ENCODE measurements around the gene USP44. TPM values are rescaled to one million over a fixed set of nuclear protein-coding genes. Genes with fewer than 3 reads are reported as not detected.
"Not testable (repeated sequence)": the region's sequence is repeated elsewhere in the genome, so short reads cannot be mapped to it uniquely, and the experiment has no call there.

USP44 gene
- total RNA-seq, 2 donors from 2014 or later = 0.59 to 1.8 TPM

DNA sequence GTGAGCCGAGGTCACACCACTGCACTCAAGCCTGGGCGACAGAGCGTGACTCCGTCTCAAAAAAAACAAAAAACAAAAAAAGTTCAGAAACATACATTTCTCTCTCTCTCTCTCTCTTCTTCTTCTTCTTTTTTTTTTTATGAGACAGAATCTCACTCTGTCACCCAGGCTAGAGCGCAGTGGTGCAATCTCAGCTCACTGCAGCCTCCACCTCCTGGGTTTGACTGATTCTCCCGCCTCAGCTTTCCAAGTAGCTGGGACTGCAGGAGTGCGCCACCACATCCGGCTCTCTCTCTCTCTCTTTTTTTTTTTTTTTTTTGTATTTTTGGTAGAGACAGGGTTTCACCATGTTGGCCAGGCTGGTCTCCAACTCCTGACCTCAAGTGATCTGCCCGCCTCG lies 16.8 kb upstream of the USP44 start:
- not testable (repeated sequence) for H3K27ac Mint-ChIP-seq

DNA sequence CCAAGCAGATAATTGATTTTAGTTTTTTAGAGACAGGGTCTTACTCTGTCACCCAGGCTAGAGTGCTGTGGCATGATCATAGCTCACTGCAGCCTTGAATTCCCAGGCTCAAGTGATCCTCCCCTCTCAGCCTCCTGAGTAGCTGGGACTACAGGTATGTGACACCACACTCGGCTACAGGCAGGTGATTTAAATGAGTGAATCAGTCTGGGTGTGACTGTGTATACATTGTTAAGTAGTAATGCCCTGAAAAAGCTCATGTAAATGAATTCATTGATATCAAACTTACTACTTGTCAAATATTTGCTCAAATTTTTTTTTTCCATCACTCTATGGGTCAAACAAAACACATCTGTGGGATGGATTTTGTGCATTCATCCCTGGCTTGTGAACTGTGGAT lies 6.3 kb upstream of the USP44 start:
- no peak for DNase-seq (ENCODE audit: low spot score)
- H3K9me3 Mint-ChIP-seq = no peaks in the 10 kb centered on the region
- H3K27me3 Mint-ChIP-seq = peaks cover 7% of the 10 kb centered on the region in 2 donors
- H3K4me1 Mint-ChIP-seq (ENCODE audit: low read depth in 2 of 2) = peaks cover 0 to 5% of the 10 kb centered on the region in 2 donors
- H3K4me3 Mint-ChIP-seq = no peak overlapping the region
- no peak for ATAC-seq
- H3K36me3 Mint-ChIP-seq = no peaks in the 10 kb centered on the region
- no peak overlapping the region for H3K27ac Mint-ChIP-seq

More for the DNA sequence above, 16.8 kb upstream of the USP44 start:
- H3K36me3 Mint-ChIP-seq; H3K9me3 Mint-ChIP-seq; H3K4me1 Mint-ChIP-seq (ENCODE audit: low read depth in 2 of 2); ATAC-seq; H3K4me3 Mint-ChIP-seq; DNase-seq (ENCODE audit: low spot score): not testable (repeated sequence)
- peaks cover 6 to 10% of the 10 kb centered on the region in 2 donors for H3K27me3 Mint-ChIP-seq

DNA sequence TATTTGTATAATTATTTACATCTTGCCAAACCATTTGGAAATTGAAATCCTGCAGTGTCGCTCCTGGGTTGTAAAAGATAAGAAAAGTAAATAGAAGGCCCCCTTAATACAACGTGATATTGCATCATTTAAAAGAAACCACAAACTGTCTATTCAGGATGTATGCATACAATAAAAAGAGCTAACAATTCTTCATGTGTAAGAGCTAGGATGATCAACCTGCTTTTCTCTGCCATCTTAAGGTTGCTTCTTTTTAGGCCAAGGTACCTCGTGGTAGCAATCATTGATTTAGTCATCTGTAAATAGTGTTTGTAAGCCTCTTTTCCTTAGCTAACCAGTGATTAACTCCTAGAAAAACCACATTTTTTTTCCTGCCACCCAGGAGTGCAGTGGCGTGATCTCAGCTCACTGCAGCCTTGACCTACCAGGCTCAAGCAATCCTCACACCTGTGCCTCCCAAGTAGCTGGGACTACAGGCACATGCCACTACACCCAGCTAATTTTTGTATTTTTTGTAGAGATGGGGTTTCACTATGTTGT lies 3.3 kb upstream of the USP44 start:
- H3K4me1 Mint-ChIP-seq (ENCODE audit: low read depth in 2 of 2) = peaks cover 1 to 5% of the 10 kb centered on the region in 2 donors
- ATAC-seq (no peak), DNase-seq (ENCODE audit: low spot score) (no peak)
- H3K27ac Mint-ChIP-seq = no peak overlapping the region
- H3K27me3 Mint-ChIP-seq = peaks cover 12% of the 10 kb centered on the region in 2 donors
- H3K36me3 Mint-ChIP-seq = no peaks in the 10 kb centered on the region
- no peak overlapping the region for H3K4me3 Mint-ChIP-seq
- no peaks in the 10 kb centered on the region for H3K9me3 Mint-ChIP-seq

GRCh38 chr12:95553197-95553943 lies 2.1 kb upstream of the USP44 start:
- no peak for DNase-seq (ENCODE audit: low spot score)
- H3K36me3 Mint-ChIP-seq = no peaks in the 10 kb centered on the region
- no peak overlapping the region for H3K4me3 Mint-ChIP-seq
- H3K27me3 Mint-ChIP-seq = peaks cover 11 to 12% of the 10 kb centered on the region in 2 donors
- no peaks in the 10 kb centered on the region for H3K9me3 Mint-ChIP-seq
- peaks cover 3 to 5% of the 10 kb centered on the region in 2 donors for H3K4me1 Mint-ChIP-seq (ENCODE audit: low read depth in 2 of 2)
- H3K27ac Mint-ChIP-seq = no peak overlapping the region
- ATAC-seq = no peak

GRCh38 chr12:95551913-95552516 lies 739 bp upstream of the USP44 start:
- Mint-ChIP-seq H3K4me1 (ENCODE audit: low read depth in 2 of 2) (peaks cover 13 to 14% of the 10 kb centered on the region in 2 donors), H3K4me3 (peak overlapping the region; percentile 25), H3K9me3 (no peaks in the 10 kb centered on the region), H3K27ac (peak overlapping the region in 1 of 2 donors; percentile 4), H3K27me3 (peaks cover 14 to 19% of the 10 kb centered on the region in 2 donors), H3K36me3 (no peaks in the 10 kb centered on the region)
- DNase-seq (ENCODE audit: low spot score) (no peak), ATAC-seq (no peak)

DNA sequence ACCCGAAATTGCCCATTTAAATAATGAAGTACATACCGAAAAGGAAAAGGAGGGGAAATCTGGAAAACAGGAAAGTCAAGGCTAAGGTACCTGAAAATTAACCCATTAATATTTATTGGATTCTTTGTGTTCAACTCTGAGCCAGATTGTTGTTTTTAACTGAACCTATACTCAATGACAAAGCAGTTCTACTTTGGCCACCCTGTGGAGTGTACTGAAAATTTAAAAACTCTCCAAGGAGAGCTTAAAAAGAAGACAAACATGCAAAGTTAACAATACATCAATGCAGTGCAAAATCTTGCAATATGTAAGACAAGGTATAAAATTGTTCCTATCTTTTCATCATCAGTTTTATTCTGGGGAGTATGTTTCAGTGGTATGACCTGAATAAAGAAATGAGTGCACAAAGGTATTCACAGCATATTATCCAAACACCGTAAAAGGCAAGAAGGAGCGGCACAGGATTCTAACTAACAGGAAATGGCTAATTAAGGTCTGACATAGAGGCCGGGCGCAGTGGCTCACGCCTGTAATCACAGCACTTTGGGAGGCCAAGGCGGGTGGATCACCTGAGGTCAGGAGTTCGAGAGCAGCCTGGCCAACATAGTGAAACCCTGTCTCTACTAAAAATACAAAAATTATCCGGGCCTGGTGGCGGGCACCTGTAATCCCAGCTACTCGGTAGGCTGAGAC lies 1.7 kb downstream of the USP44 start:
- peaks cover 13 to 15% of the 10 kb centered on the region in 2 donors for H3K4me1 Mint-ChIP-seq (ENCODE audit: low read depth in 2 of 2)
- peak overlapping the region; percentile 52 for H3K4me3 Mint-ChIP-seq
- no peak overlapping the region for H3K27ac Mint-ChIP-seq
- DNase-seq (ENCODE audit: low spot score) (no peak), ATAC-seq (no peak)
- H3K36me3 Mint-ChIP-seq = no peaks in the 10 kb centered on the region
- H3K9me3 Mint-ChIP-seq = no peaks in the 10 kb centered on the region
- H3K27me3 Mint-ChIP-seq = peaks cover 25 to 28% of the 10 kb centered on the region in 2 donors

DNA sequence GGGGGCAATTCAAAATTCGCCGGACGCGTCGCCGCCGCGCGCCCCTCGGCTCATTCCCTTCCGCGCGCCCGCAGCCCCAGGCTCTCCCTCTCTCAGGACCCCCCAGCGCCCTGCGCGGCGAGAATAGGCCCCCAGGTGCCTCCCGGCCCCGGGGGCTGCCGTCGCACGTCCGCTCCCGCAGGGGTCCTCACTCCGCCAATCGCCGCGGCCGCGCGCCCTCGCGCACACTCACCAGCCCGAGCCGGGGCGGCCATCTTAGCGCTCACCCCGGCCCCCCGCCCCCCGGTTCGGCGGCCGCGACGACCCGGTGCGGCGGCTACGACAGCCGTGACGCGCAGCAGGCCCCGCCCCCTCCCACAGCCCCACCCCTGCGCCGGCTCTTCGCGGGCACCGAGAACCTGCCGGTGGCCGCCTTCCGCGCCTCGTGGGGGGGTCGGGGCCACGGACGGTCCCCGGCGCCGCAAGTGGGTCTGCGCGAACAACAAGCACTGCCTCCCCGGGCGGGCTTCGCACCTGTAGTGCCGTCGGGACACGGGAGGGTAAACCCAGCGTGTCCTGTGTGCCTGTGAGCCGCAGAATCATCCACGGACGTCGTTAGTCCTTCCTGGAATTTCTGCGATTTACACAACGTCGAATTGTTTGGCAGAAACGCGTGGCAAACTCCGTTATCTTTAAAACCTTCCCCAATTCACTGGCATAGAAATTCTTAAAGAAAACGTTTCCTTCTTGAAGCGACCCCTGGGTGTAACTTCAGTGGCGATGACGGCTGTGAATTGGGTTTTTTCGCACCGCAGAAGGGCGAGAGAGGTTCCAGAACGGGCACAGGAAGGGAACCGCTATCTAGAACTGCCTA lies 2.5 kb downstream of the USP44 start:
- H3K4me1 Mint-ChIP-seq (ENCODE audit: low read depth in 2 of 2) = peaks cover 13 to 15% of the 10 kb centered on the region in 2 donors
- H3K27ac Mint-ChIP-seq = no peak overlapping the region
- ATAC-seq = peak; percentile 85 to 90
- H3K9me3 Mint-ChIP-seq = no peaks in the 10 kb centered on the region
- H3K27me3 Mint-ChIP-seq = peaks cover 25 to 28% of the 10 kb centered on the region in 2 donors
- H3K36me3 Mint-ChIP-seq = no peaks in the 10 kb centered on the region
- peak overlapping the region; percentile 52 for H3K4me3 Mint-ChIP-seq
- no peak for DNase-seq (ENCODE audit: low spot score)

- peak overlapping the region; percentile 65 for H3K4me3 Mint-ChIP-seq
- ATAC-seq (peak; percentile 40 to 48), DNase-seq (ENCODE audit: low spot score) (no peak)
- peaks cover 25 to 28% of the 10 kb centered on the region in 2 donors for H3K27me3 Mint-ChIP-seq
- H3K4me1 Mint-ChIP-seq (ENCODE audit: low read depth in 2 of 2) = peaks cover 12 to 13% of the 10 kb centered on the region in 2 donors
- no peaks in the 10 kb centered on the region for H3K36me3 Mint-ChIP-seq
- no peaks in the 10 kb centered on the region for H3K9me3 Mint-ChIP-seq
- no peak overlapping the region for H3K27ac Mint-ChIP-seq
These were observed 3.2 kb downstream of the USP44 start for GRCh38 chr12:95548056-95548538.

DNA sequence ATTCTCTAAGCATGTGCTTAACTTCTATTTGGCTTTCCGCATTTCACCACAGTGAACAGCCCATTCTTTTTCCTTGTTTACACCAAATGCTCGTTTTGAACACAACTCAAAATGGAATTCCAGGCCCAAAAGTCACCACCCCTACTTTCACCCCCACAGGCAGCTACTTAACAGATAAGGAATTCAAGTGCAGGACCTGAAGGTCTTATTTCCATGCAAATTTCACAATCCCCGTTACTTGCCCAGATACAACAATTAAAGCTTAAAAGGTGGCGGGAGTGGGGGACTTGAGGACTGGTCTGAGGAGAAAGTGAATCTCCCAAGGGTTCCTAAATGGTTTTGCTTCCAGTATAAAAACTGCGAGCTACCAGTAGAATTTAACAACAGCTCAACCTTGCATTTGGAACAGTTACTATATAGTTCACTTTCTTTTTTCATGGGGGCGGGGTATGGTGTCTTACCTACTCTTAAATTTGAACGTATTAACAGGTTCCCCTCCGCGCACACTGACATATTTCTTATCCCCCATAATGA lies 3.7 kb downstream of the USP44 start:
- DNase-seq (ENCODE audit: low spot score) (no peak), ATAC-seq (no peak)
- Mint-ChIP-seq H3K27ac (peak overlapping the region in 1 of 2 donors; percentile 23), H3K27me3 (peaks cover 25 to 28% of the 10 kb centered on the region in 2 donors), H3K4me1 (ENCODE audit: low read depth in 2 of 2) (peaks cover 11 to 13% of the 10 kb centered on the region in 2 donors), H3K9me3 (no peaks in the 10 kb centered on the region), H3K36me3 (no peaks in the 10 kb centered on the region), H3K4me3 (peak overlapping the region; percentile 65)

DNA sequence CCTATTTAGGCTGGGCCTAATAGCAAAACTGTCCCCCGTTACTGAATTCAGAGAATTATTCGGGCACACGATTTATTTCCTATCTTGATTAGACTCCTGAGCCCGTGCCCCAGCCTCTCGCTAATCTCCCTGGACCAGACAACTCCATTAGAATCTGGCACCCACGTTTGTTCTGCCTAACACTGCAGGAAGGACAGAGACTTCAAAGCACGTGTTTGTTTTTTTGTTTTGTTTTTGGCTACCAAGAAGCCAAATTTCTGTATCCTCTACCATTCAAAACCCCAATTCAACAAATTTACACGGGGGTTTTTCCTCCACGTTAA lies 4.8 kb downstream of the USP44 start:
- Mint-ChIP-seq H3K27ac (no peak overlapping the region), H3K36me3 (no peaks in the 10 kb centered on the region), H3K27me3 (peaks cover 23 to 26% of the 10 kb centered on the region in 2 donors), H3K4me3 (no peak overlapping the region), H3K9me3 (no peaks in the 10 kb centered on the region), H3K4me1 (ENCODE audit: low read depth in 2 of 2) (peaks cover 11 to 13% of the 10 kb centered on the region in 2 donors)
- ATAC-seq = no peak
- DNase-seq (ENCODE audit: low spot score) = no peak

DNA sequence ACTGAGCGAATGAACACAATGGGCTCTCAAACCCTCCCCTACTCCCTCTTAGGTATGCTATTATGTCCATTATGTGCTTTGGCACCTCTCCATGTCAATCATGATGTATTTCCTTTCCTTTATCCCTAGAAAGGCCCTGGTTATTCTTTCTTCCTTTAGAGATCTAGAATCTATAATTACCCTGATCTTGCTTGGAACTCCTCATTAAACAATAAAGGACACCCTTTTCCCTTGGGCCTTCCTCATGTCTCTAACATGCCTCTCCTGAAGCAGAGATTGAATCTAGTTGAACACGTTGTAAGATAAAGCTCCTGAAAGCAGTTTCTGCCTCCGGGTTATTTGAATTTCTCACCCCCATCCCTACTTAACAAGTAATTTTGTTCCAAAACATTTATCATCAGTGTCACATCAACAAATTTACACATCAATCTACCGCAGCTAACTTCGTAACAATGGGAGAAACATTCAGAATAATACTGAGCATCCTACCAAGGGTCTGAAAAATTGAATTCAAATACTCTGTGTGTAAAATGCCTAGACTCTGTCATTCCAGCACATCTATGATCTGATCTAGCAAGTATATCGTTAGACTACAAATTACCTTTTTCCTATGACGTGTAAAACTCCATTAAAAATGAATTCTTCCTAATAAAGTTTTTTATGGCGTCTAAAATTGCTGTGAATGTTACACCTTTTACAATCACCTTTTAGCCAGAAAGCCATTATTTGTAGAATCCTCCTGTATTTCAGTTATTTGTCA lies 5.4 kb downstream of the USP44 start:
- Mint-ChIP-seq H3K27ac (no peak overlapping the region), H3K4me3 (no peak overlapping the region), H3K36me3 (no peaks in the 10 kb centered on the region), H3K9me3 (no peaks in the 10 kb centered on the region), H3K4me1 (ENCODE audit: low read depth in 2 of 2) (peaks cover 11 to 13% of the 10 kb centered on the region in 2 donors), H3K27me3 (peaks cover 21 to 22% of the 10 kb centered on the region in 2 donors)
- ATAC-seq (no peak), DNase-seq (ENCODE audit: low spot score) (no peak)

- H3K27ac Mint-ChIP-seq = no peak overlapping the region
- DNase-seq (ENCODE audit: low spot score) (no peak), ATAC-seq (no peak)
- H3K36me3 Mint-ChIP-seq = no peaks in the 10 kb centered on the region
- peaks cover 17 to 19% of the 10 kb centered on the region in 2 donors for H3K27me3 Mint-ChIP-seq
- no peak overlapping the region for H3K4me3 Mint-ChIP-seq
- no peaks in the 10 kb centered on the region for H3K9me3 Mint-ChIP-seq
- peaks cover 11 to 13% of the 10 kb centered on the region in 2 donors for H3K4me1 Mint-ChIP-seq (ENCODE audit: low read depth in 2 of 2)
These were observed 6.0 kb downstream of the USP44 start for GRCh38 chr12:95545303-95545702.

Measured in natural killer cell treated with Interleukin-12 subunit alpha and Interleukin-12 subunit beta and Interleukin-15 and Interleukin-18, amount 100 ng/mL, for 72 hours (primary cell).